ENCODE measurements around the gene ENOX1.

DNA sequence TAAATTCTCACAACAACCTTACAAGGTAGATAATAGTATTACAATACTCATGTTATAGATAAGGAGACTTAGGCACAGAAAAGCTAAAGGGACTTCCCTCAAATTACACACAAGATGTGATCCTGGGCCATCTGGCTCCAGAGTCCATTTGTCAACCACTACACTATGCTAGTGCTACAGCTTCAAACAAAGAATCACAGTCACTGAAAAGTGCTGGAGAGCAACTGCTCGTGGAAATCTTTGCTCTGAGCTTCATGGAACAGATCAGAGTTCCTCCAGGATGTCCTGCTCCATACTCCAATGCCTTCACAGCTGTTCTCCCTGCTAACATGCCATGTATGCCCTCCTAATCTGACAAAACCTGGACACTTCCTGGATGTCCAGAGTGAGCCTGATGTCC is 271.2 kb downstream of the ENOX1 start:
- TF ChIP-seq EZH2 (IDR thresholded peaks at IDR 0.05) (no peak), POLR2AphosphoS5 (IDR thresholded peaks at IDR 0.05; ENCODE audit: borderline replicate concordance, low read depth, low read length) (no peak)

Data from SK-N-MC (cell line).